Loucy (cell line): Measurements from ENCODE around the gene SYNJ1.

Experiments used
- H2AFZ ChIP-seq: fragments of 200-600 bp; sonication (generic); 2 replicates; pipeline ENCODE4 v1.6.0; 2016; ENCODE audit warnings: antibody characterized with exemption, mild to moderate bottlenecking, low read length, moderate library complexity
- H3F3A ChIP-seq: fragments of 200-600 bp; 2 replicates; pipeline ENCODE4 v1.6.0; 2016; ENCODE audit warnings: antibody characterized with exemption, low read depth, mild to moderate bottlenecking
- H3K27me3 ChIP-seq: fragments of 200-600 bp; sonication (generic); 2 replicates; pipeline ENCODE4 v1.6.1; 2014; ENCODE audit warnings: low read length, mild to moderate bottlenecking; ENCODE audit not compliant: insufficient read depth, poor library complexity, severe bottlenecking
- H3K36me3 ChIP-seq: fragments of 200-600 bp; sonication (generic); 2 replicates; pipeline ENCODE4 v1.6.1; 2016; ENCODE audit warnings: low read length; ENCODE audit not compliant: insufficient read depth
- H3K4me1 ChIP-seq: fragments of 200-600 bp; sonication (generic); 2 replicates; pipeline ENCODE4 v1.5.1; 2014; ENCODE audit warnings: low read length, mild to moderate bottlenecking; ENCODE audit not compliant: insufficient read depth, poor library complexity, severe bottlenecking
- H3K4me2 ChIP-seq: fragments of 200-600 bp; sonication (generic); 2 replicates; pipeline ENCODE4 v1.6.0; 2014; ENCODE audit warnings: antibody characterized with exemption, low read length, low read depth, mild to moderate bottlenecking; ENCODE audit not compliant: poor library complexity, severe bottlenecking
- H3K4me3 ChIP-seq: fragments of 200-600 bp; sonication (generic); 2 replicates; pipeline ENCODE4 v1.5.1; 2014; ENCODE audit warnings: low read length, mild to moderate bottlenecking, mixed read lengths; ENCODE audit not compliant: poor library complexity, severe bottlenecking
- H3K79me2 ChIP-seq: fragments of 200-600 bp; sonication (generic); 2 replicates; pipeline ENCODE4 v1.6.1; 2014; ENCODE audit warnings: low read length; ENCODE audit not compliant: insufficient read depth
- H3K9ac ChIP-seq: fragments of 200-600 bp; sonication (generic); 2 replicates; pipeline ENCODE4 v1.6.0; 2014; ENCODE audit warnings: mild to moderate bottlenecking, low read depth, low read length, moderate library complexity; ENCODE audit not compliant: poor library complexity, severe bottlenecking
- H3K9me2 ChIP-seq: fragments of 200-600 bp; sonication (generic); replicated peaks from 2 replicates; pipeline ENCODE4 v1.6.1; 2016; ENCODE audit warnings: low read depth, low read length, mixed read lengths
- H3K9me3 ChIP-seq: fragments of 200-600 bp; sonication (generic); 2 replicates; pipeline ENCODE4 v1.6.1; 2014; ENCODE audit warnings: mild to moderate bottlenecking, antibody characterized with exemption, low read length, low read depth; ENCODE audit not compliant: insufficient read depth
- H4K20me1 ChIP-seq: fragments of 200-600 bp; sonication (generic); 2 replicates; pipeline ENCODE4 v1.6.0; 2014; ENCODE audit warnings: antibody characterized with exemption, low read length, mild to moderate bottlenecking; ENCODE audit not compliant: insufficient read depth, poor library complexity, severe bottlenecking
- EZH2phosphoT487 ChIP-seq: fragments of 200-600 bp; IDR thresholded peaks from 2 replicates; pipeline ENCODE4 v1.6.1; 2018; ENCODE audit warnings: antibody characterized with exemption, mild to moderate bottlenecking, moderate library complexity, borderline replicate concordance
- TF ChIP-seq, protein P1 (sequence below): fragments of 200-600 bp; sonication (generic); conservative IDR thresholded peaks from 2 replicates; pipeline ENCODE4 v1.5.1; 2014; ENCODE audit warnings: mild to moderate bottlenecking, antibody characterized with exemption, low read length

The SYNJ1 gene

DNA sequence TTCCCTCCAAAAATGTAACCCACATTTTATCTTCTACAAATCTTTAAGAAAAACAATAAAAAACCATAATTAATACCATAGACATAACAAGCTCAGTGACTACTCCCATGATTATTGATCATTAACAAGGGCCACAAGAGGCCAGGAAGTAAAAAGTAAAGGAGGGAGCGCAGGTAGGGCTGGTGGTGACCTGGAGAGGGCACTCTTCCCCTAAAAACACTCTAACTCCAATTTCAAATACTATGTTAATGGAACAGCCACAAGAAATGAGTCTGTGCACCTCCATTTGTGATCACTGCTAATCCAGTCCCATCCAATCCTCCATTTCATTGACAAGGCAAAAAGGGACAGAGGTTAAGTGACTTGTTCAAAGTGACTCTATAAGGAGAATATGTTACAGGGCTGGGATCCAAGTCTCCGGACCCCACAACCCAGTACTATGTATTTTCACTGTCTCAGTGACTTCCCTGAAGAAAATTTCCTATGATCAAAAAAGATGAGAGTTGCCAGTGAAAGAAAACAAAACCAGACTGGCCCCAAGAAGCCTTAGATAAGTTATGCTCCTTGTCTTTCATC lies 74.4 kb downstream of the SYNJ1 start:
- no peaks in the 10 kb centered on the region for H3K4me1 ChIP-seq
- no peaks in the 10 kb centered on the region for H4K20me1 ChIP-seq
- H3K36me3 ChIP-seq = peaks cover 12% of the 10 kb centered on the region; the same call in 1 of the 2 replicates
- H3K79me2 ChIP-seq = no peaks in the 10 kb centered on the region
- H3K9me3 ChIP-seq = no peaks in the 10 kb centered on the region; the same call in 1 of the 2 replicates
- no peak overlapping the region for H3K9ac ChIP-seq
- no peaks in the 10 kb centered on the region for H3F3A ChIP-seq
- no peak for TF ChIP-seq EZH2phosphoT487
- TF ChIP-seq, protein P1, sequence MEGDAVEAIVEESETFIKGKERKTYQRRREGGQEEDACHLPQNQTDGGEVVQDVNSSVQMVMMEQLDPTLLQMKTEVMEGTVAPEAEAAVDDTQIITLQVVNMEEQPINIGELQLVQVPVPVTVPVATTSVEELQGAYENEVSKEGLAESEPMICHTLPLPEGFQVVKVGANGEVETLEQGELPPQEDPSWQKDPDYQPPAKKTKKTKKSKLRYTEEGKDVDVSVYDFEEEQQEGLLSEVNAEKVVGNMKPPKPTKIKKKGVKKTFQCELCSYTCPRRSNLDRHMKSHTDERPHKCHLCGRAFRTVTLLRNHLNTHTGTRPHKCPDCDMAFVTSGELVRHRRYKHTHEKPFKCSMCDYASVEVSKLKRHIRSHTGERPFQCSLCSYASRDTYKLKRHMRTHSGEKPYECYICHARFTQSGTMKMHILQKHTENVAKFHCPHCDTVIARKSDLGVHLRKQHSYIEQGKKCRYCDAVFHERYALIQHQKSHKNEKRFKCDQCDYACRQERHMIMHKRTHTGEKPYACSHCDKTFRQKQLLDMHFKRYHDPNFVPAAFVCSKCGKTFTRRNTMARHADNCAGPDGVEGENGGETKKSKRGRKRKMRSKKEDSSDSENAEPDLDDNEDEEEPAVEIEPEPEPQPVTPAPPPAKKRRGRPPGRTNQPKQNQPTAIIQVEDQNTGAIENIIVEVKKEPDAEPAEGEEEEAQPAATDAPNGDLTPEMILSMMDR = peak; percentile 87
- H3K4me2 ChIP-seq = no peak overlapping the region
- no peaks in the 10 kb centered on the region for H3K9me2 ChIP-seq
- no peak overlapping the region for H2AFZ ChIP-seq
- no peak overlapping the region for H3K4me3 ChIP-seq
- H3K27me3 ChIP-seq = no peaks in the 10 kb centered on the region

GRCh38 chr21:32648165-32648564 lies 79.6 kb downstream of the SYNJ1 start:
- Histone ChIP-seq H3K9me3 (no peaks in the 10 kb centered on the region), H3K27me3 (no peaks in the 10 kb centered on the region), H3K79me2 (no peaks in the 10 kb centered on the region), H3K4me1 (no peaks in the 10 kb centered on the region), H3K9me2 (no peaks in the 10 kb centered on the region), H4K20me1 (no peaks in the 10 kb centered on the region), H2AFZ (no peak overlapping the region), H3K4me3 (no peak overlapping the region), H3F3A (no peaks in the 10 kb centered on the region), H3K36me3 (peaks cover 10% of the 10 kb centered on the region; the same call in 1 of the 2 replicates), H3K9ac (no peak overlapping the region), H3K4me2 (no peak overlapping the region)
- TF ChIP-seq EZH2phosphoT487 = no peak
- TF ChIP-seq, protein P1 = no peak

GRCh38 chr21:32645261-32646182 lies 82.3 kb downstream of the SYNJ1 start:
- Histone ChIP-seq H3K4me3 (no peak overlapping the region), H2AFZ (no peak overlapping the region), H3K79me2 (no peaks in the 10 kb centered on the region), H3K27me3 (no peaks in the 10 kb centered on the region), H3K9me2 (no peaks in the 10 kb centered on the region), H4K20me1 (no peaks in the 10 kb centered on the region), H3K4me2 (no peak overlapping the region), H3K9me3 (no peaks in the 10 kb centered on the region), H3K4me1 (no peaks in the 10 kb centered on the region), H3K9ac (no peak overlapping the region), H3F3A (no peaks in the 10 kb centered on the region), H3K36me3 (peaks cover 9% of the 10 kb centered on the region; the same call in 1 of the 2 replicates)
- TF ChIP-seq, protein P1 = no peak
- TF ChIP-seq EZH2phosphoT487 = no peak
